BLaER1 treated with 17β-estradiol and CSF1 and Interleukin-3, amounts not matched to agents 10 nM and 100 nM (cell line): ENCODE data around the gene ADARB2.

Experiments used
- H3K27ac ChIP-seq, 11 experiments: shearing (Covaris generic); formaldehyde crosslinking; 2 replicates each; pipeline ENCODE4 v1.8.1; 2022
- H3K27me3 ChIP-seq, 11 experiments: shearing (Covaris generic); formaldehyde crosslinking; 2 replicates each; pipeline ENCODE4 v1.8.1; 2022
- H3K36me3 ChIP-seq, 11 experiments: shearing (Covaris generic); formaldehyde crosslinking; 2 replicates each; pipeline ENCODE4 v1.8.1; 2022
- H3K4me1 ChIP-seq, 10 experiments: shearing (Covaris generic); formaldehyde crosslinking; 2 replicates each; pipeline ENCODE4 v1.8.1; 2022
- H3K4me2 ChIP-seq, 11 experiments: shearing (Covaris generic); formaldehyde crosslinking; 2 replicates each; pipeline ENCODE4 v1.8.1; 2022
- H3K4me3 ChIP-seq, 10 experiments: shearing (Covaris generic); formaldehyde crosslinking; 2 replicates each; pipeline ENCODE4 v1.8.1; 2022
- H3K9ac ChIP-seq, 11 experiments: shearing (Covaris generic); formaldehyde crosslinking; 2 replicates each; pipeline ENCODE4 v1.8.1; 2022
- H3K9me3 ChIP-seq, 11 experiments: shearing (Covaris generic); formaldehyde crosslinking; replicated peaks in 1 of 11; 2 replicates each; pipeline ENCODE4 v1.8.1; 2022
- H4K20me1 ChIP-seq, 11 experiments: shearing (Covaris generic); formaldehyde crosslinking; 2 replicates each; pipeline ENCODE4 v1.8.1; 2022
- Cebpa-rat ChIP-seq, 11 experiments: shearing (Covaris generic); IDR thresholded peaks; 2 replicates each; pipeline ENCODE4 v1.8.1; 2022

Gene ADARB2

GRCh38 chr10:1308962-1309616 lies 428.2 kb downstream of the ADARB2 start:
- Histone ChIP-seq H3K27me3 (no peaks in the 10 kb centered on the region), H3K4me1 (peaks cover 0 to 10% (median 6%) of the 10 kb centered on the region in 10 experiments; a peak in 7 of 20 replicates), H3K4me3 (no peak overlapping the region), H3K36me3 (no peaks in the 10 kb centered on the region), H4K20me1 (no peaks in the 10 kb centered on the region), H3K4me2 (no peak overlapping the region), H3K9ac (no peak overlapping the region), H3K9me3 (no peaks in the 10 kb centered on the region), H3K27ac (no peak overlapping the region)
- no peak for TF ChIP-seq Cebpa-rat (IDR thresholded peaks at IDR 0.05)

- Histone ChIP-seq H3K4me2 (no peak overlapping the region), H3K9me3 (no peaks in the 10 kb centered on the region), H3K27ac (no peak overlapping the region), H3K4me3 (no peak overlapping the region), H3K27me3 (no peaks in the 10 kb centered on the region), H3K4me1 (peaks cover 0 to 3% (median under 1%) of the 10 kb centered on the region in 10 experiments; a peak in 7 of 20 replicates), H3K36me3 (no peaks in the 10 kb centered on the region), H3K9ac (no peak overlapping the region), H4K20me1 (no peaks in the 10 kb centered on the region)
- no peak for TF ChIP-seq Cebpa-rat (IDR thresholded peaks at IDR 0.05)
Measured at GRCh38 chr10:1308173-1308961, 429.0 kb downstream of the ADARB2 start.

DNA sequence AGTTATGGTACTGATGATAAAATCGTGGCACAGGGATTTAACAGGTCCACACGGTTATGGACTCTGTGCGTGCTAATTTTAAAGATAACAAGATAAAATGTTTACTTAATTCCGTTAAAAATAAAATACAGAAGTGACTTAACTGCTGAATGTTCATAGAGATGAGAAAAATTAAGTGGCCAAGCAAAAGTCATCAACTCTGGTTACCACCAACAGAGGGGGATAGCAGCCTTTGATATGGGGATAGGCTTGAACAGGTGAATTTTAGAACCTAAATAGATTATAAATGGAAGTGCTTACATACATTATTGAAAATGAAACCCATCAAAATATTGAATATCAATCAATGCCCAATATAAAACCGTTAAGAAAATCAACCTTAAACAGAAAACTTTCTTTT lies 436.2 kb downstream of the ADARB2 start:
- no peaks in the 10 kb centered on the region for H3K9me3 ChIP-seq
- no peak overlapping the region for H3K4me3 ChIP-seq
- no peak overlapping the region for H3K27ac ChIP-seq
- H3K4me1 ChIP-seq: peaks cover 0 to 13% (median 9%) of the 10 kb centered on the region in 10 experiments; a peak in 12 of 20 replicates
- no peak overlapping the region for H3K4me2 ChIP-seq
- TF ChIP-seq Cebpa-rat (IDR thresholded peaks at IDR 0.05): no peak
- H3K27me3 ChIP-seq: no peaks in the 10 kb centered on the region
- H4K20me1 ChIP-seq: no peaks in the 10 kb centered on the region
- no peak overlapping the region for H3K9ac ChIP-seq
- H3K36me3 ChIP-seq: no peaks in the 10 kb centered on the region

GRCh38 chr10:1300218-1300617 lies 437.1 kb downstream of the ADARB2 start:
- no peak for TF ChIP-seq Cebpa-rat (IDR thresholded peaks at IDR 0.05)
- Histone ChIP-seq H3K9ac (no peak overlapping the region), H3K4me3 (no peak overlapping the region)

GRCh38 chr10:1299041-1299726 lies 438.1 kb downstream of the ADARB2 start:
- no peaks in the 10 kb centered on the region for H4K20me1 ChIP-seq
- H3K27ac ChIP-seq: no peak overlapping the region
- 0 out of 22 replicates have a peak overlapping the region, but pooled peaks of 1 of the 11 experiments have one; percentile 27 for H3K9ac ChIP-seq
- no peak overlapping the region for H3K4me3 ChIP-seq
- no peaks in the 10 kb centered on the region for H3K36me3 ChIP-seq
- no peak for TF ChIP-seq Cebpa-rat (IDR thresholded peaks at IDR 0.05)
- peaks cover 0 to 13% (median 9%) of the 10 kb centered on the region in 10 experiments; a peak in 12 of 20 replicates for H3K4me1 ChIP-seq
- no peaks in the 10 kb centered on the region for H3K9me3 ChIP-seq
- H3K4me2 ChIP-seq: peak overlapping the region in 10 of 11 experiments; percentile 15 to 72 (median 46); a peak in 15 of 22 replicates
- H3K27me3 ChIP-seq: no peaks in the 10 kb centered on the region

More at GRCh38 chr10:1300218-1300617, 437.1 kb downstream of the ADARB2 start:
- Histone ChIP-seq H3K36me3 (no peaks in the 10 kb centered on the region), H3K27me3 (no peaks in the 10 kb centered on the region), H4K20me1 (no peaks in the 10 kb centered on the region), H3K27ac (no peak overlapping the region), H3K9me3 (no peaks in the 10 kb centered on the region), H3K4me2 (no peak overlapping the region), H3K4me1 (peaks cover 0 to 13% (median 9%) of the 10 kb centered on the region in 10 experiments; a peak in 12 of 20 replicates)

DNA sequence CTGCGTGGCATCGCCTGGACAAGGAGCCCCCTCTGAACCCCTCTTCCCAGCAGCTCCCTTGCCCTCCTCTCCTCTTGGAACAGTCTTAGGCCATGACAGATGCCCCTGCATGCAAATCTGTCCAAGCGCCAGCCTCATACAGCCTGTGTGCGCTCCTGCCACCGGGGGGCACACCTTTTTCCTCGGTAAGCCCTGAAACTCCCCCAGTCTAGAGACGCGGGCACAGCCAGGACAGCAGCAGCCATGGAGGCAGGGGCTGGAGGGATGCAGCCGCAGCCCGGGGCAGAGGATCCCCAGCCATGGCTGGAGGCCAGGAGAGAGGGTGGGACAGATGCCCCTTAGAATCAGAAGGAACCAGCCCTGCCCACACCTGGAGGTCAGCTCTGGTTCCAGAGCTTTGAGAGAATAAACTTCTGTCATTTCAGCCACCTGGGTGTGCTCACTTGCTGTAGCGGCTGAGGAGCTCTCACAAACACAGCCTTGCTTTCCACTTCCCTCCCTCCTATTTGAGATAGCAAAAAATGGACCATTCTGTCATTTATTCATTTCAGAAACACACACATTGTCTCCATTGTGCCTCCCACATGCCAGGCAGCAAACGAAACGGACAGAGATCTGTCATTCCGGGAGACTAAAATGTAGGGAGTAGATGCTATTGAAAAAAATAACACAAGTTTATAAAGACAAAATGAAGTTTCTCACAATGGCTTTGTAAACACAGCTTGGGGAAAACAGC lies 439.6 kb downstream of the ADARB2 start:
- TF ChIP-seq Cebpa-rat (IDR thresholded peaks at IDR 0.05): no peak
- Histone ChIP-seq H3K4me1 (peaks cover 7 to 22% (median 19%) of the 10 kb centered on the region in 10 experiments; a peak in 19 of 20 replicates), H3K9me3 (no peaks in the 10 kb centered on the region)

DNA sequence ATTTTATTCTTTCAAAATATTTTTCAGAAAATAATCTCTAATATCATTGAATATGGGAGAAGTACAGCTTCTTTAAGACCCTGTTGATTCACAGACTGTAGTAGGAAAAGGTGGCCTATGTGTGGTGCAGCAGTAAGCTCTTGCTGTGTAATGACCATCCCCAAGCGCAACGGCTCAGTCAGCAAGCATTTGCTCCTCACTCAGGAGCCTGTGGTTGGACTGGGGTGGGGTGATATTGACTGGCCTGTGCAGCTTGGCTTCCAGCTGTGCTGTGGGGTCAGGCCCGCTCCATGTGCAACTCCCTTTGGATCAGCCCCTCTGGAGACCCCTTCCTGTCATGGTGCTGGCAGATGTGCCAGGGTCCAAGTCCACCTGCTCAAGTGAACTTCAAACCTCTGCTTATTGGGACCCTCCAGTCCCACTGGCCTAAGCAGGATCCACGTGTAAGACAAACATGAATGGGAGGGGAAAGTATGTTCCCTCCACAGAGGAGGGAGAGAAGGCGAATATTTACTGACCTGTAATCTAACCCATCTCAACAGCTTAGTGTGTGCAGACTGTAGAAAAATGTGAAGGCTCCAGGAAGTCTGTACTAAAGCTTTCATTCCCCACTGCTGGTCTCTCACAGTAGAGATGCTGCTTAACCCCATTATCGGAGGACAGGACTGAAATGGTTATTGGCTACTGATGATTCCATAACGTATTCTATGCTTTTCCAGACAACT lies 441.4 kb downstream of the ADARB2 start:
- Histone ChIP-seq H3K4me2 (no peak overlapping the region), H3K9ac (no peak overlapping the region), H3K36me3 (no peaks in the 10 kb centered on the region), H3K9me3 (no peaks in the 10 kb centered on the region), H3K4me1 (peaks cover 7 to 26% (median 19%) of the 10 kb centered on the region in 10 experiments; a peak in 19 of 20 replicates), H4K20me1 (no peaks in the 10 kb centered on the region; a peak in 1 of 22 replicates), H3K27me3 (no peaks in the 10 kb centered on the region), H3K4me3 (no peak overlapping the region), H3K27ac (no peak overlapping the region)
- no peak for TF ChIP-seq Cebpa-rat (IDR thresholded peaks at IDR 0.05)

More for the DNA sequence above, 439.6 kb downstream of the ADARB2 start:
- Histone ChIP-seq H3K4me3 (no peak overlapping the region), H3K27ac (no peak overlapping the region), H3K36me3 (no peaks in the 10 kb centered on the region), H3K4me2 (no peak overlapping the region), H3K27me3 (no peaks in the 10 kb centered on the region), H3K9ac (no peak overlapping the region), H4K20me1 (no peaks in the 10 kb centered on the region)

DNA sequence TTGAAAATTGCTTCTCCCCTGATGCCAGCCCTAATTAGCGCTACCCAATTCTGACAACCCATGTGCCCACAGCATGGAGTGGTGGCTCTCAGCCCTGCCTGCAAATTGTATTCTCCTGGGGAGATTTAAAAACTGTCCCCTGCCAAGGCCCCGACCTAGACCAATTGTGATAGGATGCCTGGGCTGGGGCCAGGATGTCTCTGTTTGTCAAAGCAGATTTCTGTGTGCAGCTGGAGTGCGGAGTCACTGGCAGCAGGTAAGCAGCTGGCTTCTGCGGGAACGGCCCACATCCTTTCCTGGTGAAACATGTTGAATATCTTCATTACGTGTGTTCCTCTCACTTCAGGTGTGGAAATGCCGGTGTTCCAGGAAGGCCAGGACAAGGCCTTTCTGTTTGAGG lies 442.6 kb downstream of the ADARB2 start:
- Histone ChIP-seq H3K4me3 (no peak overlapping the region), H3K27ac (no peak overlapping the region), H4K20me1 (no peaks in the 10 kb centered on the region; a peak in 1 of 22 replicates), H3K27me3 (no peaks in the 10 kb centered on the region), H3K4me2 (no peak overlapping the region), H3K36me3 (no peaks in the 10 kb centered on the region), H3K9me3 (no peaks in the 10 kb centered on the region), H3K9ac (no peak overlapping the region), H3K4me1 (peaks cover 7 to 26% (median 18%) of the 10 kb centered on the region in 10 experiments; a peak in 19 of 20 replicates)
- TF ChIP-seq Cebpa-rat (IDR thresholded peaks at IDR 0.05): no peak
